Measurements from ENCODE around the gene STX2.

GRCh38 chr12:130830246-130830551, 8.9 kb downstream of the STX2 start:
- TF ChIP-seq POLR2A (IDR thresholded peaks at IDR 0.05) (no peak), EP300 (IDR thresholded peaks at IDR 0.05) (no peak)
- TF ChIP-seq, protein P1, sequence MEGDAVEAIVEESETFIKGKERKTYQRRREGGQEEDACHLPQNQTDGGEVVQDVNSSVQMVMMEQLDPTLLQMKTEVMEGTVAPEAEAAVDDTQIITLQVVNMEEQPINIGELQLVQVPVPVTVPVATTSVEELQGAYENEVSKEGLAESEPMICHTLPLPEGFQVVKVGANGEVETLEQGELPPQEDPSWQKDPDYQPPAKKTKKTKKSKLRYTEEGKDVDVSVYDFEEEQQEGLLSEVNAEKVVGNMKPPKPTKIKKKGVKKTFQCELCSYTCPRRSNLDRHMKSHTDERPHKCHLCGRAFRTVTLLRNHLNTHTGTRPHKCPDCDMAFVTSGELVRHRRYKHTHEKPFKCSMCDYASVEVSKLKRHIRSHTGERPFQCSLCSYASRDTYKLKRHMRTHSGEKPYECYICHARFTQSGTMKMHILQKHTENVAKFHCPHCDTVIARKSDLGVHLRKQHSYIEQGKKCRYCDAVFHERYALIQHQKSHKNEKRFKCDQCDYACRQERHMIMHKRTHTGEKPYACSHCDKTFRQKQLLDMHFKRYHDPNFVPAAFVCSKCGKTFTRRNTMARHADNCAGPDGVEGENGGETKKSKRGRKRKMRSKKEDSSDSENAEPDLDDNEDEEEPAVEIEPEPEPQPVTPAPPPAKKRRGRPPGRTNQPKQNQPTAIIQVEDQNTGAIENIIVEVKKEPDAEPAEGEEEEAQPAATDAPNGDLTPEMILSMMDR (IDR thresholded peaks at IDR 0.05), result no peak

Data from tibial nerve (tissue), 4 donors.